ENCODE data around the gene DPM3. TPM values are rescaled to one million over a fixed set of nuclear protein-coding genes. Genes with fewer than 3 reads are reported as not detected.

Gene DPM3
- total and polyA plus RNA-seq, 2 of the 13 experiments (the other 11 are each of a cell fraction or from before 2014, with no cell fraction given), result 23.2 to 53.4 TPM

GRCh38 chr1:155184835-155185782 is 44.8 kb upstream of the DPM3 start (continued):
- TF ChIP-seq ZNF768 (CRISPR knock-in tag; IDR thresholded peaks at IDR 0.05) (no peak), HHEX (CRISPR knock-in tag; IDR thresholded peaks at IDR 0.05) (peak; percentile 85), MED13 (CRISPR knock-in tag; IDR thresholded peaks at IDR 0.05) (no peak), CENPT (CRISPR knock-in tag; IDR thresholded peaks at IDR 0.05; ENCODE audit: low read depth) (no peak), CBX2 (IDR thresholded peaks at IDR 0.05; ENCODE audit: low read depth, low read length) (no peak), CBX2 (CRISPR knock-in tag; IDR thresholded peaks at IDR 0.05; ENCODE audit: low read depth) (no peak), THAP9 (CRISPR knock-in tag; IDR thresholded peaks at IDR 0.05; ENCODE audit: borderline replicate concordance) (no peak), ZNF746 (CRISPR knock-in tag; IDR thresholded peaks at IDR 0.05) (no peak), TBX2 (CRISPR knock-in tag; IDR thresholded peaks at IDR 0.05; ENCODE audit: borderline replicate concordance) (peak; percentile 55), ETV6 (CRISPR knock-in tag; conservative IDR thresholded peaks at IDR 0.05) (no peak), PHB2 (IDR thresholded peaks at IDR 0.05; ENCODE audit: partially characterized antibody) (no peak)
- TF ChIP-seq, protein P1, sequence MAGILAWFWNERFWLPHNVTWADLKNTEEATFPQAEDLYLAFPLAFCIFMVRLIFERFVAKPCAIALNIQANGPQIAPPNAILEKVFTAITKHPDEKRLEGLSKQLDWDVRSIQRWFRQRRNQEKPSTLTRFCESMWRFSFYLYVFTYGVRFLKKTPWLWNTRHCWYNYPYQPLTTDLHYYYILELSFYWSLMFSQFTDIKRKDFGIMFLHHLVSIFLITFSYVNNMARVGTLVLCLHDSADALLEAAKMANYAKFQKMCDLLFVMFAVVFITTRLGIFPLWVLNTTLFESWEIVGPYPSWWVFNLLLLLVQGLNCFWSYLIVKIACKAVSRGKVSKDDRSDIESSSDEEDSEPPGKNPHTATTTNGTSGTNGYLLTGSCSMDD (CRISPR knock-in tag; IDR thresholded peaks at IDR 0.05), result no peak
